Measurements from ENCODE around the gene WNT3. TPM values are rescaled to one million over a fixed set of nuclear protein-coding genes. Genes with fewer than 3 reads are reported as not detected.

Gene WNT3
- total and polyA plus RNA-seq, 2 of the 8 experiments (the other 6 are each of a cell fraction or from before 2014, with no cell fraction given) = 0.56 to 2.0 TPM

GRCh38 chr17:46811978-46812583, 6.4 kb downstream of the WNT3 start:
- H2BK120ac ChIP-seq (replicated peaks; ENCODE audit: low read depth, low read length) = no peak overlapping the region
- H3K4me2 ChIP-seq (ENCODE audit: insufficient read depth in 1 of 2, low read depth in 2 of 2, low read length in 2 of 2) = no peak overlapping the region
- H3K23ac ChIP-seq (ENCODE audit: insufficient read length) = no peak overlapping the region
- WGBS, 2 experiments (ENCODE audit: extremely low coverage in 1 of 2, insufficient coverage in 1 of 2, insufficient read length in 1 of 2, insufficient replicate concordance in 2 of 2, low coverage in 1 of 2, low lambda C conversion rate in 2 of 2, missing lambda C conversion rate in 1 of 2) = 79% methylated on average over 10 of the region's 11 CpGs; no CpG with 5 or more reads in 1 of the 2 experiments
- FAIRE-seq = no peak
- no peak overlapping the region for H2BK15ac ChIP-seq (ENCODE audit: low read length)
- POLR2A ChIA-PET (ENCODE audit: partially characterized antibody) = interaction anchor here (1.2 kb wide), 2 partner anchors 18 to 52 kb away, joined by 3 read pairs; no protein-coding TSS in a partner anchor
- no peak overlapping the region for H3K14ac ChIP-seq (ENCODE audit: insufficient read length)
- no peak overlapping the region for H4K8ac ChIP-seq (ENCODE audit: extremely low read depth, insufficient read depth, low read length)
- no peak overlapping the region for H3K56ac ChIP-seq (replicated peaks; ENCODE audit: insufficient read length, low read depth, low read length)
- no peak overlapping the region for H4K91ac ChIP-seq (replicated peaks; ENCODE audit: insufficient read length, low read length)
- no peak overlapping the region for H2BK20ac ChIP-seq (ENCODE audit: low read length)
- no peak overlapping the region for H2BK12ac ChIP-seq (ENCODE audit: low read depth, low read length)
- no peak overlapping the region for H2AFZ ChIP-seq (ENCODE audit: low read length)
- no peak overlapping the region for H3K4ac ChIP-seq (replicated peaks; ENCODE audit: insufficient read length, low read depth, low read length)
- no peak overlapping the region for H3K27ac ChIP-seq (ENCODE audit: low read depth, low read length)
- peaks cover 7 to 29% (median 23%) of the 10 kb centered on the region in 4 experiments for H3K27me3 ChIP-seq (replicated peaks in 1 of 4; ENCODE audit: control insufficient read depth in 3 of 4, extremely low read depth in 1 of 4, insufficient read depth in 3 of 4, low read length in 3 of 4)
- no peaks in the 10 kb centered on the region; the same call in 1 of the 2 replicates for H3K79me1 ChIP-seq (ENCODE audit: low read depth, low read length)
- no peak overlapping the region for H2AK5ac ChIP-seq (ENCODE audit: low read depth, low read length)
- H3K23me2 ChIP-seq (ENCODE audit: low read depth, low read length) = peaks cover 3% of the 10 kb centered on the region; the same call in 1 of the 2 replicates
- H3K36me3 ChIP-seq (ENCODE audit: control insufficient read depth in 2 of 4, insufficient read depth in 4 of 4, low read length in 3 of 4) = no peaks in the 10 kb centered on the region
- peaks cover 0 to 29% (median 7%) of the 10 kb centered on the region in 4 experiments; a peak in 6 of 7 replicates for H3K4me1 ChIP-seq (replicated peaks in 1 of 4; ENCODE audit: control insufficient read depth in 3 of 4, insufficient read depth in 4 of 4, low read length in 3 of 4)
- no peak overlapping the region for H3K9ac ChIP-seq (replicated peaks in 1 of 4; ENCODE audit: extremely low read depth in 1 of 4, low read depth in 3 of 4, low read length in 3 of 4)
- no peak overlapping the region for H3K18ac ChIP-seq (ENCODE audit: extremely low read depth, low read length)
- CTCF ChIA-PET (ENCODE audit: partially characterized antibody) = interaction anchor here (0.8 to 3.0 kb wide), 8 partner anchors 8 to 131 kb away, joined by 3 to 14 read pairs (median 5); no protein-coding TSS in a partner anchor
- no peak for DNase-seq (ENCODE audit: low read depth in 1 of 2, low spot score in 2 of 2)
- H4K20me1 ChIP-seq (replicated peaks in 1 of 2; ENCODE audit: control insufficient read depth in 1 of 2, insufficient read depth in 2 of 2, low read length in 2 of 2) = peaks cover 0 to 4% of the 10 kb centered on the region in 2 experiments
- H3K79me2 ChIP-seq (ENCODE audit: control insufficient read depth in 1 of 2, insufficient read depth in 2 of 2, low read length in 2 of 2) = no peaks in the 10 kb centered on the region
- H2BK5ac ChIP-seq (ENCODE audit: low read depth, low read length) = no peak overlapping the region
- H4K5ac ChIP-seq (ENCODE audit: insufficient read length, low read depth, low read length) = no peak overlapping the region
- no peaks in the 10 kb centered on the region for H3K9me3 ChIP-seq (ENCODE audit: insufficient read depth in 2 of 2, low read depth in 1 of 2, low read length in 1 of 2)
- no peak overlapping the region for H3K4me3 ChIP-seq (ENCODE audit: extremely low read depth in 1 of 4, insufficient read depth in 2 of 4, low read depth in 3 of 4, low read length in 4 of 4)
- TF ChIP-seq, protein P1, sequence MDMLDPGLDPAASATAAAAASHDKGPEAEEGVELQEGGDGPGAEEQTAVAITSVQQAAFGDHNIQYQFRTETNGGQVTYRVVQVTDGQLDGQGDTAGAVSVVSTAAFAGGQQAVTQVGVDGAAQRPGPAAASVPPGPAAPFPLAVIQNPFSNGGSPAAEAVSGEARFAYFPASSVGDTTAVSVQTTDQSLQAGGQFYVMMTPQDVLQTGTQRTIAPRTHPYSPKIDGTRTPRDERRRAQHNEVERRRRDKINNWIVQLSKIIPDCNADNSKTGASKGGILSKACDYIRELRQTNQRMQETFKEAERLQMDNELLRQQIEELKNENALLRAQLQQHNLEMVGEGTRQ (IDR thresholded peaks at IDR 0.05; ENCODE audit: low read length) = no peak
- TF ChIP-seq HDAC6 (IDR thresholded peaks at IDR 0.05; ENCODE audit: low read depth, low read length) (no peak), NANOG (IDR thresholded peaks at IDR 0.05; ENCODE audit: insufficient read depth, low read depth, low read length, poor library complexity, severe bottlenecking) (no peak), NRF1 (IDR thresholded peaks at IDR 0.05; ENCODE audit: low read depth, low read length) (no peak), TBP (IDR thresholded peaks at IDR 0.05; ENCODE audit: low read depth, low read length) (no peak), RAD21 (IDR thresholded peaks at IDR 0.05 in 1 of 2, conservative IDR thresholded peaks at IDR 0.05 in 1 of 2; ENCODE audit: low read depth in 2 of 2, low read length in 2 of 2) (no peak), PHF8 (conservative IDR thresholded peaks at IDR 0.05; ENCODE audit: low read depth, low read length) (no peak)
- TF ChIP-seq, protein P2, sequence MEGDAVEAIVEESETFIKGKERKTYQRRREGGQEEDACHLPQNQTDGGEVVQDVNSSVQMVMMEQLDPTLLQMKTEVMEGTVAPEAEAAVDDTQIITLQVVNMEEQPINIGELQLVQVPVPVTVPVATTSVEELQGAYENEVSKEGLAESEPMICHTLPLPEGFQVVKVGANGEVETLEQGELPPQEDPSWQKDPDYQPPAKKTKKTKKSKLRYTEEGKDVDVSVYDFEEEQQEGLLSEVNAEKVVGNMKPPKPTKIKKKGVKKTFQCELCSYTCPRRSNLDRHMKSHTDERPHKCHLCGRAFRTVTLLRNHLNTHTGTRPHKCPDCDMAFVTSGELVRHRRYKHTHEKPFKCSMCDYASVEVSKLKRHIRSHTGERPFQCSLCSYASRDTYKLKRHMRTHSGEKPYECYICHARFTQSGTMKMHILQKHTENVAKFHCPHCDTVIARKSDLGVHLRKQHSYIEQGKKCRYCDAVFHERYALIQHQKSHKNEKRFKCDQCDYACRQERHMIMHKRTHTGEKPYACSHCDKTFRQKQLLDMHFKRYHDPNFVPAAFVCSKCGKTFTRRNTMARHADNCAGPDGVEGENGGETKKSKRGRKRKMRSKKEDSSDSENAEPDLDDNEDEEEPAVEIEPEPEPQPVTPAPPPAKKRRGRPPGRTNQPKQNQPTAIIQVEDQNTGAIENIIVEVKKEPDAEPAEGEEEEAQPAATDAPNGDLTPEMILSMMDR (IDR thresholded peaks at IDR 0.05; ENCODE audit: control extremely low read depth in 1 of 3, insufficient read depth in 1 of 3, low read depth in 1 of 3, low read length in 3 of 3) = no peak

All from H1 (cell line).